Measurements from ENCODE around the gene RABGEF1.

DNA sequence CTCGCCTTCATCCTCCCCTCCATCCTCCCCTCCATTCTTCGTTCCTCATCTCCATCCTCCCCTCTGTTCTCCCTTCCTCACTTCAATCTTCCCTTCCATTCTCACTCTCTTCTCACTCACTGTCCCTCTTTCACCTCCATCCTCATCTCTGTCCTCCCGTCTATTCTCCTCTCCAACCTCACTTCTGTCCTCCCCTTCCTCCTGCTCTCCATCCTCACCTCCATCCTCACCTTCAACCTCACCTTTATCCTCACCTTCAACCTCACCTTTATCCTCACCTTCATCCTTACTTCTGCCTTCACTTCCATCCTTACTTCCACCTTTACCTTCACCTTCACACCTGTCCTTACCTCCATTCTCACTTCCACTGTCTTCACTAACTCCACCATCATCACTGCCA, 11.3 kb upstream of the RABGEF1 start:
- TF ChIP-seq, protein P1, sequence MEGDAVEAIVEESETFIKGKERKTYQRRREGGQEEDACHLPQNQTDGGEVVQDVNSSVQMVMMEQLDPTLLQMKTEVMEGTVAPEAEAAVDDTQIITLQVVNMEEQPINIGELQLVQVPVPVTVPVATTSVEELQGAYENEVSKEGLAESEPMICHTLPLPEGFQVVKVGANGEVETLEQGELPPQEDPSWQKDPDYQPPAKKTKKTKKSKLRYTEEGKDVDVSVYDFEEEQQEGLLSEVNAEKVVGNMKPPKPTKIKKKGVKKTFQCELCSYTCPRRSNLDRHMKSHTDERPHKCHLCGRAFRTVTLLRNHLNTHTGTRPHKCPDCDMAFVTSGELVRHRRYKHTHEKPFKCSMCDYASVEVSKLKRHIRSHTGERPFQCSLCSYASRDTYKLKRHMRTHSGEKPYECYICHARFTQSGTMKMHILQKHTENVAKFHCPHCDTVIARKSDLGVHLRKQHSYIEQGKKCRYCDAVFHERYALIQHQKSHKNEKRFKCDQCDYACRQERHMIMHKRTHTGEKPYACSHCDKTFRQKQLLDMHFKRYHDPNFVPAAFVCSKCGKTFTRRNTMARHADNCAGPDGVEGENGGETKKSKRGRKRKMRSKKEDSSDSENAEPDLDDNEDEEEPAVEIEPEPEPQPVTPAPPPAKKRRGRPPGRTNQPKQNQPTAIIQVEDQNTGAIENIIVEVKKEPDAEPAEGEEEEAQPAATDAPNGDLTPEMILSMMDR (IDR thresholded peaks at IDR 0.05) = no peak
- TF ChIP-seq POLR2A (IDR thresholded peaks at IDR 0.05) = no peak

Data from lower leg skin (tissue), 3 donors.